ENCODE results near the gene WDR93.

Gene WDR93

GRCh38 chr15:89693091-89693490, 2.5 kb downstream of the WDR93 start:
- no peak for DNase-seq

DNA sequence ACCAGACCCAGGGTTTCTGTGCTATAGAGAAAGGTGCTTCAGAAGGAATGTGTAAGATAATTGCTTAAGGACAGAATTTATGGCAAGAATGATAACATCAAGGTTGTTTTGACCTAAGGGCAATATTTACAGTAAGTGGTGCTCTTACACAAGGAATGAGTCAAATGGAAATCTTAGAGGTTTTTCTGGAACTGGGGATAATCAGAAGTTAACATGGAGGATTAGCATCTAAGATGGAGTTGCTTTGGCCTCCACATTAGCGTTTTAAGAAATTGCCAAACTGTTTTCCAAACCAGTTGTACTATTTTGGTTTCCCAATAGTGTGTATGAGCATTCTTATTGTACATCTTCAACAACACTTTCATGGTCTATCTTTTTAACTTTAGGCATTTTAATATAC, 3.1 kb downstream of the WDR93 start:
- DNase-seq: no peak

- DNase-seq: no peak
Observed at GRCh38 chr15:89695198-89695597, 4.6 kb downstream of the WDR93 start.

DNA sequence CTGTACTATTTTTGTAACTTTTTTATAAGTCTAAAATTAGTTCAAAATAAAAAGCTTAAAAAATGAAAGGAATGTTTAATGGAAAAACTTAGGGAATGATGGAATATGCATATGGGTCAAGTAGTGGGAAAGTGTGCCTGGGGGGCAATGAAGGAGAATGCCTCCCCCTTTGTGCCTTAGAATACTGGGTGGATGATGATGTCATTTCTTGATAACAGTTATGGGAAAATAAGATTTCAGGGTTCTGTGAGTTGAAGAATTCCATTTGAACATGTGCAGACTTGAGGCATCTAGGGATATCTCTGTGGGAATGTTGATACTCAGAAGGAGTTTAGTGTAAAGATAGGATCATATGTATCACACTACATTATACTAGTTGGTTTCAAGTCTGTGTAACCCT, 13.8 kb downstream of the WDR93 start:
- no peak for DNase-seq

GRCh38 chr15:89707577-89707976, 17.0 kb downstream of the WDR93 start:
- no peak for DNase-seq

GRCh38 chr15:89714775-89715174, 24.2 kb downstream of the WDR93 start:
- DNase-seq: no peak

GRCh38 chr15:89723031-89723430, 32.4 kb downstream of the WDR93 start:
- DNase-seq: no peak

- no peak for DNase-seq
Observed at GRCh38 chr15:89724621-89725020, 34.0 kb downstream of the WDR93 start.

GRCh38 chr15:89725064-89725463, 34.5 kb downstream of the WDR93 start:
- no peak for DNase-seq

GRCh38 chr15:89728254-89728653, 37.6 kb downstream of the WDR93 start:
- no peak for DNase-seq

- DNase-seq: no peak
Observed at GRCh38 chr15:89731275-89731674, 40.7 kb downstream of the WDR93 start.

GRCh38 chr15:89732451-89733172, 42.0 kb downstream of the WDR93 start:
- DNase-seq: no peak

- DNase-seq: no peak
Observed at GRCh38 chr15:89735773-89736172, 45.2 kb downstream of the WDR93 start.

DNA sequence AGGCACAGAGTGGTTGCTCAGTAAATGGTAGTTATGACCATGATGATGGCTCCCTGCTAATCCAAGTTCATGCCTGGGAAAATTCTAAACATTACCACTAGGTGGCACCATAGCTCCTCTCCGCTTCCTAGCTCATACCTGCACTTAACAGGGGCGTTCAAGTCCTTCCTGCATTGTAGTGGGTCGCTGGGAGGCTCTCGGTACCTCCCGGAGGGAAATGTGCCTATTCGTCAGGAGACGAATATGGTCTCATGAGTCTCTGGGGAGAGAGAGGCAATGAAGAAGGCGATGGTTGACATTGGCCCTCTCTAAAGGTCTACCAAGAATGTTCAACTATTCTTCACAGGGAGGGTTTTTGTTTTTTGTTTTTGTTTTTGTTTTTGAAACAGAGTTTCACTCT, 49.5 kb downstream of the WDR93 start:
- peak; percentile 63 for DNase-seq

DNA sequence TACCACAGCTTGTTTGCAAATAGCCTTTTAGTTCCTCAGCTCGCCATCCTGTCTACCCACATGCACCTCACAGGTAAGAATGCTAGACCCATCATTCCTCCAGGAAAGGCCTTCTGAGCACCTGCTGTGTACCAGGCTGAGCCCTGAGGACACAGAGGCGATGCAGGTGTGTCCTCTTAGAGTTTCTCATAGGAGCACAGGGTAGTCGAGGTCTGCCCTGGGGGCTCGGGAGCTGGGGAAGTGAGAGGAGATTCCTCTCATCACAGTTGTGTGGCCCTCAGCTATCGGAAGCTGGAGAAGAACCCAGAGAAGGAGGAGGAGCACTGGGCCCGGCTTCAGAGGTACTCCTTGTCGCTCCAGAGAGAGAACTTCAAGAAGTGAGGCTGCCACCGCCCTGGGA, 52.4 kb downstream of the WDR93 start:
- no peak for DNase-seq

GRCh38 chr15:89743594-89743993, 53.0 kb downstream of the WDR93 start:
- DNase-seq: no peak

GRCh38 chr15:89745131-89745530, 54.5 kb downstream of the WDR93 start:
- no peak for DNase-seq

DNA sequence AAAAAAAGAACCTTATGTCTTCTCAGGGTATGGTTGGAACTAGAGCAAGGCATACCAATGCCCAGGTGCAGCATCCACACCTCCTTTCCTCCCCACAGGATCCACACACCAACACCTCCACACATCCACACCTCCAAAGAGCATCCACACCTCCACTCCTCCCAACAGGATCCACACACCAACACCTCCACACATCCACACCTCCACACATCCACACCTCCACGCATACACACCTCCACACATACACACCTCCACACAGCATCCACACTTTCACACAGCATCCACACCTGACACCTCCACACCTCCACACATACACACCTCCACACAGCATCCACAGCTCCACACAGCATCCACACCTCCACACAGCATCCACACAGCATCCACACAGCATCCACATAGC, 55.2 kb downstream of the WDR93 start:
- DNase-seq: no peak

DNA sequence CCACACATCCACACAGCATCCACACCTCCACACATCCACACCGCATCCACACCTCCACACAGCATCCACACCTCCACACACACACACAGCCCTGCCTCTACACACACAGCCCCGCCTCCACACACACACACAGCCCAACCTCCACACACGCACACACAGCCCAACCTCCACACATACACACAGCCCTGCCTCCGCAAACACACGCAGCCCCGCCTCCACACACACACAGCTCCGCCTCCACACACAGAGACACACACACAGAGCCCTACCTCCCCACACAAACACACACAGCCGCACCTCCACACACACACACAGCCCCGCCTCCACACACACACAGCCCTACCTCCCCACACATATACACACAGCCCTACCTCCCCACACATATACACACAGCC, 55.8 kb downstream of the WDR93 start:
- DNase-seq: no peak

DNA sequence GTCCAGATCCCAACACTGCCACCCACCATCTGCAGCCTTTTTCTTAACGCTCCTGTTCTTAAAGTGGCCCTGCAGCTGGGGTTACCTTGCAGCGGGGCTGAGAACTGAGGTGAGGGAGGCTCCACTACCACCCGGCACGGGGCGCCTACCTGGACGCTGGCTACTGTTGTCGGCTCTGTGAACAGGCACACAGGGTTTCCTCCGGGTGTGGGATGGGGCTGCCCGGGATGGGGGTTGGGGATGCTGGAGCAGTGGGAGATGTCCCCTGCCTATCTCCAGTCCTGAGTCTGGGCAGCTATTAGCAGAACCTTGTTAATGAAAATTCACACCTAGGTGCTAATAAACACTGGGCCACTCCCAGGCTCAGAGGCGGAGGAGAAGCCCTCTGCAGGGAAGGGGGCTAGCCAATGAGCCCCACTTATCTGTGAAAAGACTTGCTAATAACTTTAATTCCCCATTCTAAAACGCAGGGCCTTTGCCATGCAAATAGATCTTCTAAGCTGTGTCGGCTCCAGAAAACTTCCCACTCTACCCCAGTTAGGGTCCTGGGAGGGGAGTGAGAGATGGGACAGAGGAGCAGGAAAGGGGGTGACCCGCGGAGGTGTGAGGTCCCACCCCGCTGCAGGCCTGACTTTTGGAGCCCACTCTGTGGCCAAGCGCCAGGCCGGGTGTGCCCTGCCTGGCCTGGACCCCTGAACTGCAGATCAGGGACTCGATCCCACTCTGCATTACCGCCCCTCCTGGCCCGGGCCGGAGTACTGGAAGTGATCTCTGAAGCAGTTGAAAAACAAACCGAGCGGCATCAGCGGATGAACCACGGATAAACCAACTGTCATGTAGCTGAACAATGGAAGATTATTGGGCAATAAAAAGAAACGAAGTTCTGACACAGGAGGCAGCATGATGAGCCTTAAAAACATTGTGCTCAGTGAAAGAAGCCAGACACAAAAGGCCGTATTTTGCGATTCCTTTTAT, 57.4 kb downstream of the WDR93 start:
- DNase-seq: no peak

- DNase-seq: no peak
Observed at GRCh38 chr15:89749054-89749453, 58.4 kb downstream of the WDR93 start.

DNA sequence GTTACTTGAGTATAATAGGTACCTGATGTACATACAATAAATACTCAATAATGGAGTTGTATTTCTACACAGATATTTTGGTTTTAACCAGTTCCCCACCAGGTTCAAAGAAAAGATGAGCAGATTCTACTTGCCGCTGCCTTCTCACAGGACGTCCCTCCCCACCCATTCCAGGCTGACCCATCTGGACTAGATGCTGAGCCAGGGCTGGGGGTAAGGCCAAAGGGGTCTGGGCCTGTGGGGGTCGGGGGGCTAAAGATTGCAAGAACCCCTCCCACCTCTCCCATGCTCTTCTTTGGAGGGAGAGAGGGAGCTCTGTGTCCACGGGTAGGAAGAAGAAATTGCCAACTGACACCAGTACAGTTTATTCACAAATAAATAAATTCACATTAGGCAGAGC, 58.9 kb downstream of the WDR93 start:
- no peak for DNase-seq

GRCh38 chr15:89749951-89750559, 59.4 kb downstream of the WDR93 start:
- DNase-seq: no peak
